Activated naive CD4-positive, alpha-beta T cell treated with anti-CD3 and anti-CD28 coated beads for 36 hours (primary cell): ENCODE measurements around the gene TTC34. TPM values are rescaled to one million over a fixed set of nuclear protein-coding genes. Genes with fewer than 3 reads are reported as not detected.

ENCODE experiments used
- CTCF ChIA-PET: fragments of 350-600 bp; sonication (Branson Sonifier 250); formaldehyde crosslinking; loops from one replicate; lab custom pipeline; 2021; ENCODE audit warnings: antibody characterized with exemption; lab: Charles Lee
- DNase-seq: peaks from one replicate; pipeline ENCODE4 v3.0.0-alpha.2; 2020
- H3K27ac Mint-ChIP-seq: one replicate; pipeline ENCODE4 v1.8.0; 2021; ENCODE audit warnings: mild to moderate bottlenecking, mixed read lengths
- H3K27me3 Mint-ChIP-seq: one replicate; pipeline ENCODE4 v1.8.0; 2021; ENCODE audit warnings: low read depth, mixed read lengths
- H3K36me3 Mint-ChIP-seq: one replicate; pipeline ENCODE4 v1.8.0; 2021; ENCODE audit warnings: low read depth, mixed read lengths
- H3K4me1 Mint-ChIP-seq: one replicate; pipeline ENCODE4 v1.8.0; 2021; ENCODE audit warnings: low read depth, mixed read lengths
- H3K4me3 Mint-ChIP-seq: one replicate; pipeline ENCODE4 v1.8.0; 2021; ENCODE audit warnings: mild to moderate bottlenecking, moderate library complexity, mixed read lengths
- H3K9me3 Mint-ChIP-seq: one replicate; pipeline ENCODE4 v1.8.0; 2021; ENCODE audit warnings: mixed read lengths
- intact Hi-C: fragments of 100-400 bp; cut with micrococcal nuclease; formaldehyde crosslinking; loops from one replicate; pipeline ENCODE4 v1.15.1; 2023
- total RNA-seq, 2 experiments: library from RNA; stranded (reverse); gene quantifications; one replicate each; pipeline ENCODE4 v1.2.3, GENCODE V29; 2021

Gene TTC34
- total RNA-seq, 2 experiments from 2014 or later: 0.91 to 1.1 TPM

- CTCF ChIA-PET: no interaction called here
- Mint-ChIP-seq H3K27me3 (no peaks in the 10 kb centered on the region), H3K4me3 (no peak overlapping the region), H3K9me3 (no peaks in the 10 kb centered on the region), H3K27ac (no peak overlapping the region), H3K4me1 (no peaks in the 10 kb centered on the region), H3K36me3 (no peaks in the 10 kb centered on the region)
- DNase-seq: no peak
- intact Hi-C loops: no loop called here
These were observed 15.3 kb upstream of the TTC34 start for GRCh38 chr1:2816786-2817185.

- DNase-seq: no peak
- H3K4me3 Mint-ChIP-seq: no peak overlapping the region
- H3K4me1 Mint-ChIP-seq: no peaks in the 10 kb centered on the region
- no peaks in the 10 kb centered on the region for H3K36me3 Mint-ChIP-seq
- no peaks in the 10 kb centered on the region for H3K27me3 Mint-ChIP-seq
- no peak overlapping the region for H3K27ac Mint-ChIP-seq
- H3K9me3 Mint-ChIP-seq: no peaks in the 10 kb centered on the region
- CTCF ChIA-PET: no interaction called here
- intact Hi-C loops: no loop called here
These were observed 14.1 kb upstream of the TTC34 start for GRCh38 chr1:2815551-2815950.

GRCh38 chr1:2814511-2815075 lies 13.1 kb upstream of the TTC34 start:
- no peaks in the 10 kb centered on the region for H3K4me1 Mint-ChIP-seq
- intact Hi-C loops: no loop called here
- H3K36me3 Mint-ChIP-seq: no peaks in the 10 kb centered on the region
- no peak overlapping the region for H3K4me3 Mint-ChIP-seq
- no peak overlapping the region for H3K27ac Mint-ChIP-seq
- no peaks in the 10 kb centered on the region for H3K27me3 Mint-ChIP-seq
- no peaks in the 10 kb centered on the region for H3K9me3 Mint-ChIP-seq
- CTCF ChIA-PET: no interaction called here
- no peak for DNase-seq

- CTCF ChIA-PET: no interaction called here
- no peak overlapping the region for H3K27ac Mint-ChIP-seq
- H3K4me3 Mint-ChIP-seq: no peak overlapping the region
- DNase-seq: no peak
- H3K9me3 Mint-ChIP-seq: no peaks in the 10 kb centered on the region
- no peaks in the 10 kb centered on the region for H3K36me3 Mint-ChIP-seq
- intact Hi-C loops: no loop called here
- no peaks in the 10 kb centered on the region for H3K27me3 Mint-ChIP-seq
- H3K4me1 Mint-ChIP-seq: no peaks in the 10 kb centered on the region
These were observed 11.6 kb upstream of the TTC34 start for GRCh38 chr1:2812939-2813653.

DNA sequence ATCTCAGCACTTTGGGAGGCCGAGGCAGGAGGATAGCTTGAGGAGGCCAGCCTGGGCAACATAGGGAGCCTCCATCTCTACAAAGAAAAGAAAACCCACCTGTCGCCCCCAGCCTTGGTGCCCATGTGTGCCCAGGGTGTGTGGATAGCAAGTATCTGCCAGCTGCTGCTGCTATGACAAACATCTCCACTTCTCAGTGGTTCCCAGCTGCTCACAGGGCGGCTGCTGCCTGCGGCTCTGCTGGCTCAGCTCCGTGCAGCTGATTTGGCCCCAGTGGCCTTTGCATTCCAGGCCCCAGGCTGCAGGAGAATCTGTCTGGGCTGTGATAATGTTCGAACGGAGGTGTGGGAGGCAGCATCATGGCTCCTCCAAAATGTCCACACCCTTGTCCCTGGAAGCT lies 10.6 kb upstream of the TTC34 start:
- no peaks in the 10 kb centered on the region for H3K9me3 Mint-ChIP-seq
- H3K27ac Mint-ChIP-seq: no peak overlapping the region
- H3K27me3 Mint-ChIP-seq: no peaks in the 10 kb centered on the region
- DNase-seq: no peak
- intact Hi-C loops: no loop called here
- no peaks in the 10 kb centered on the region for H3K4me1 Mint-ChIP-seq
- CTCF ChIA-PET: no interaction called here
- no peaks in the 10 kb centered on the region for H3K36me3 Mint-ChIP-seq
- H3K4me3 Mint-ChIP-seq: no peak overlapping the region

DNA sequence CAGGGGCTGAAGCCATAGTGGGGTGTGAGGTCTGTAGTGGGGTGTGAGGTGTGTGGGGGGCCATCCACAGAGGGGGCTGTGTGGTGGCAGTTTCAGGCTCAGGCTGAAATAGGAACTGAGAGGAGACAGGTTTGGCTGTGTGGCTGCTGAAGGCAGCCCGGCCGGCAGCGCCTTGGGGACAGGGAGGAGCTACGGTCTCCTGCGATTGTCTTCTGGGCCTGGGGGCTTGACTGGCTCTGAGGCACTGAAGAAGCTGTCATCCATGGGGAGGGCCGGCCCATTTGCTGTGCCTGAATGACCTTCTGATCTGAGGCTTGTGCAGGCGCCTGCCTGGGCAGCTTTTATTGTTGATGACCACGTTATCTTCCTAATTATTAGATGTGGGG lies 10.0 kb upstream of the TTC34 start:
- no peaks in the 10 kb centered on the region for H3K4me1 Mint-ChIP-seq
- no peaks in the 10 kb centered on the region for H3K27me3 Mint-ChIP-seq
- H3K4me3 Mint-ChIP-seq: no peak overlapping the region
- no peak overlapping the region for H3K27ac Mint-ChIP-seq
- DNase-seq: no peak
- H3K9me3 Mint-ChIP-seq: no peaks in the 10 kb centered on the region
- intact Hi-C loops: no loop called here
- CTCF ChIA-PET: no interaction called here
- H3K36me3 Mint-ChIP-seq: no peaks in the 10 kb centered on the region

DNA sequence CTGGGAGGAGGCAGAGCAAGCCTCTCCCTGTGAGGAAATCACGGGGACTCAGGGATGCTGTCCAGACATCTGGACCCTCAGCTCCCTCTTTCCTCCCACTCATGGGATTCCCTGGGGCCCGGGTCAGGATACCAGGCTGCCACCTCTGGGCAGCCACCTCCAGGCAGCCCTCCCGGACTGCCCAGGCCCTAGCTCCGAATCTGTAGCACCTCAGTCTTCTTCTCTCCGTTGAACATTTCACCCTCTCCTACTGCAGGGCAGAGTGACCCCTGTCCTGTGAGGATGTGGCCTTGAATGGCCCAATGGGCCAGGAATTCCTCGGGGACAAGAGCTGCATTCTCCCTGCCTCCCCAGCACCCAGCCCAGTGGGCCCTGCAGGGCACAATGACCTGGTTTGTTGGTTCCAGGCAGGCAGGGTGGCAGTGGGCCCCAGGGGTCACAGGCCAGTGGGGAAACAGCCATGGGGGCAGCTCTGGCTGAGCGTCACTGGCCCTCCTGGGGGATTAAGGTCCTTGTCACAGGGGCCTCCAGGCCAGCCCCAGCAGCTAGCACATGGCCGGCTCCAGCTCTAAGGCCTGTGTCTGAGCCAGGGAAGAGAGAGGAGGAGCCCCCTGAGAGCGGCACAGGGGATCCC lies 9.5 kb upstream of the TTC34 start:
- no peaks in the 10 kb centered on the region for H3K4me1 Mint-ChIP-seq
- H3K27ac Mint-ChIP-seq: no peak overlapping the region
- CTCF ChIA-PET: no interaction called here
- no peak for DNase-seq
- H3K36me3 Mint-ChIP-seq: no peaks in the 10 kb centered on the region
- no peaks in the 10 kb centered on the region for H3K9me3 Mint-ChIP-seq
- intact Hi-C loops: no loop called here
- no peak overlapping the region for H3K4me3 Mint-ChIP-seq
- no peaks in the 10 kb centered on the region for H3K27me3 Mint-ChIP-seq

DNA sequence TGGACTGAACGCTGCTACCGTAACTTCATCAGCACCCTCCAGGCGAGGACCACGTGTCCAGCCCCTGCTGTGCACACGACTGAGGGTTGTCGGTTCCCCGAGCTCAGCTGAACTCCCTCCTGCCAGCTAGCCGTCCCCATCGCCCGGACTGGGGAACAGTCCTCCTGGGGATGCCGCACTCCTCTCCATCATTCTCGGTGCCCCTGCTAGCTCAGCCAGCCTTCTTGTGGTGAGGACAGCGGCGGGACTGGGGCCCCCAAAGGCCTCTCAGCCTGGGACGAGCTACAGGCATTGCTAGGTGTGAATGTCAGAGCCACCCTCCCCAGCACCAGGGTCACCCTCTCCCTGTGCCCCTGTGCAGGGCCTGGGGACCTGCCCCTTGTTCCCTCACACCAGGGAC lies 8.8 kb upstream of the TTC34 start:
- H3K36me3 Mint-ChIP-seq: no peaks in the 10 kb centered on the region
- H3K9me3 Mint-ChIP-seq: no peaks in the 10 kb centered on the region
- CTCF ChIA-PET: no interaction called here
- no peak overlapping the region for H3K4me3 Mint-ChIP-seq
- H3K27ac Mint-ChIP-seq: no peak overlapping the region
- H3K27me3 Mint-ChIP-seq: no peaks in the 10 kb centered on the region
- no peaks in the 10 kb centered on the region for H3K4me1 Mint-ChIP-seq
- DNase-seq: no peak
- intact Hi-C loops: no loop called here

DNA sequence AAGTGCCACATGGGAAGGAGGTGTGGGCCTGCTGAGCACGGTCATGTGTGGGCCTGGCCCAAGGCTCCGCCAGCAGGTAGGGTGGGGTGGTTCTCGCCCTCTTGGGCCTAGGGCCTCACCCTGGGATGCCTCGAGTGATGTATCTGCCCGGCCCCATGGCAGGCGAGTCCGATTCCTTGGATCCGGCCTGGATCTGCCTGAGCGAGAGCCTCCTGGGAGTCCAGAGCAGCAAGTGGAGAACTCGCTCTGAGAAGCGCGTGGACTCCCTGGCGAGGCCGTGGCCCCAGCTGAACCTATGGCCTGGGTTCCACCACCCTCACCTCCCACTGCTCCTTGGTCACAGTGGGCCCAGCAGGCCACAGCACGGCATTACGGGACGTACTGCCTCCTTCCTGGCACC lies 8.2 kb upstream of the TTC34 start:
- Mint-ChIP-seq H3K36me3 (no peaks in the 10 kb centered on the region), H3K4me1 (no peaks in the 10 kb centered on the region), H3K9me3 (no peaks in the 10 kb centered on the region), H3K27ac (no peak overlapping the region), H3K27me3 (no peaks in the 10 kb centered on the region), H3K4me3 (no peak overlapping the region)
- DNase-seq: no peak
- CTCF ChIA-PET: no interaction called here
- intact Hi-C loops: loop anchor here (10.0 kb wide), 1 partner anchor 395 kb away; the partner anchor contains the start of gene PEX10

DNA sequence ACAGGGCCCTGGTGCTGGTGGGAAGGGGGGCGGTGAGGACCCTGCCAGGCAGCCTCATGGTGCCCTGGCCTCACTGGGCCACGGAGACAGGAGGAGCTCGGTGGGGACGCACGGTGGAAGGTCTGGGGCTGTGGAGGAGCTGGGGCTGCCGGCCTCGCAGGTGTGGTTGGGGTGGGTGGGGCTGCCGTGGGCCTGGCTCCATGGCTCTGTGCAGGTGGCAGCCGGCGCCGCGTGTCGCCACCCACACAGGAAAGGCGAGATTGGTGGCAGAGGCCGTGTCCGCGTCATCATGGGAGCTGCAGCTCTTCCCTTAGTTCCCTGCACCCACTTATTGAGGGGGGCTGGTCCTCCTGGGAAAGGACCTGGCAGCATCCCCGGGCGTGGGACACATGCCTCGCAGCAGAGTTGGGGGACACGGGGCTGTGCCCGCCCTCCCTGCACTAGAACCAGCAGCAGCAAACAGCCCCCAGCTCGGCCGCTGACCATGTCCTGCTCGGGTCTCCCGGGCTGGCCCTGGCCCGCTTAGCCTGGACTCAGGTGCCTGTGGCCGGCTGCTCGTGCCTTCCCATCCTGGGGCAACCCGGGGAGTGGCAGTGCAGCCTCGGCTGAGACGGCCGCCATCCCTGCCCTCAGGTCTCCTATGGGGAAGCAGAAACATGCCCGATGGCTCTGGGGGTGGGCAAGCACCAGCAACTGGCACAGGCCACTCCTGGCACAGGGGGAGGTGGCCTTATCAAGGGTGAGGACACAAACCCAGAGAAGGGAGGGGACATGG lies 7.5 kb upstream of the TTC34 start:
- no peak for DNase-seq
- no peaks in the 10 kb centered on the region for H3K4me1 Mint-ChIP-seq
- CTCF ChIA-PET: no interaction called here
- H3K4me3 Mint-ChIP-seq: no peak overlapping the region
- no peaks in the 10 kb centered on the region for H3K27me3 Mint-ChIP-seq
- H3K36me3 Mint-ChIP-seq: no peaks in the 10 kb centered on the region
- H3K9me3 Mint-ChIP-seq: no peaks in the 10 kb centered on the region
- no peak overlapping the region for H3K27ac Mint-ChIP-seq
- intact Hi-C loops: loop anchor here (10.0 kb wide), 1 partner anchor 394 kb away; the partner anchor contains the start of gene PEX10

DNA sequence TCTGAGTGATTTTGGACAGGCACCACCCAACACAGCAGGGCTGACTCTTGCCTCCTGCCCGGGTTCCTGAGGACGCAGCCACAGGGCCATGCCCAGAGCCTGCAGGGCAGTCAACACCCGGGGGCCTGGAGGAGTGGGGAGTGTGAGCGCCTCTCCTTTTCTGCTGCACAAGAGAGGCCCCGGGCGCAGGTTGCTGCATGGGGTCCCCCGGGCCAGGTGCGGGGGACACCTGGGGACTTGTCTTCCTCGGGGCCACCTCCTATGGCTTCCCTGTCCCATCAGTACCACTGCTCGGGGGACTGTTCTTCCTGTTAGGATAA lies 6.9 kb upstream of the TTC34 start:
- Mint-ChIP-seq H3K9me3 (no peaks in the 10 kb centered on the region), H3K27ac (no peak overlapping the region), H3K4me1 (no peaks in the 10 kb centered on the region), H3K27me3 (no peaks in the 10 kb centered on the region), H3K36me3 (no peaks in the 10 kb centered on the region), H3K4me3 (no peak overlapping the region)
- DNase-seq: no peak
- intact Hi-C loops: loop anchor here (10.0 kb wide), 1 partner anchor 394 kb away; the partner anchor contains the start of gene PEX10
- CTCF ChIA-PET: no interaction called here

DNA sequence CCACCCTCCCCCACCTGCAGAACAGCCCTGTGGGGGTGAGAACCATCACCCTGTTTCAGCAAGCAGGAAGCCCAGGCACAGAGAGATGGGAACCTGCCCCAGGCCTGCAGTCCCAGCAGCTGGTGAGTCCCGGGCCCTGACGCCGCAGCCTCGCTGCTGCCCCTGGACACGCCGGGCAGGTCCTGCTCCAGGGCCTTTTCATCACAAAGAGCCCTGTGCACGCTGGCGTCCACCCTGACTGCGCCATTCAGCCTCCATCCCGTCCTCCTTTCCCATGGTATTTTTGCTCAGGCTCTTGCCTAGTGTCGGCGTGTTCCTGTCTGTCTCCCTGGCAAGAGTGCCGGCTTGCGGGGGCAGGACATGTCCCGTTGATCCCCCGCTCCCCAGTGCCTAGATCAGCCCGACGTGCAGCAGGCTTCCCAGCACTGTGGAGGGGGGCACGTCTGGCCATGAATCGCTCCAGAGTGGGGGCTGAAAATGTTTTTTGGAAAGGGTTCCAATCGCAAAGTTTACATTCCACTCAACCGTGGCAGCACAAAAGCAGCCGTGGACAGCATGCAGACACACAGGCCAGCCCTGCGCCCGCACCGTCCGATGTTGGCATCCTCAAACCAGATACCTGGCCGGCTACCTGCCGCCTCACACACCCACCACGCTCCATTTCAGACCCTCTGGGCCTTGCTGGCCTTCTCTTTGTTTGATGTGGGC lies 6.3 kb upstream of the TTC34 start:
- H3K9me3 Mint-ChIP-seq: no peaks in the 10 kb centered on the region
- no peaks in the 10 kb centered on the region for H3K36me3 Mint-ChIP-seq
- no peak overlapping the region for H3K4me3 Mint-ChIP-seq
- CTCF ChIA-PET: no interaction called here
- intact Hi-C loops: loop anchor here (10.0 kb wide), 1 partner anchor 393 kb away; the partner anchor contains the start of gene PEX10
- no peaks in the 10 kb centered on the region for H3K27me3 Mint-ChIP-seq
- no peaks in the 10 kb centered on the region for H3K4me1 Mint-ChIP-seq
- H3K27ac Mint-ChIP-seq: no peak overlapping the region
- DNase-seq: no peak
